GM21526 (cell line): ENCODE results near the gene MEIOC.
"Not testable (repeated sequence)": the region's sequence is repeated elsewhere in the genome, so short reads cannot be mapped to it uniquely, and the experiment has no call there.

Source experiments
- ATAC-seq: cut with Tn5 transposase; IDR thresholded peaks from one replicate; pipeline ENCODE4 v1.9.1; 2021; ENCODE audit warnings: moderate library complexity; ENCODE audit not compliant: unreplicated experiment, low FRiP score

Gene MEIOC

DNA sequence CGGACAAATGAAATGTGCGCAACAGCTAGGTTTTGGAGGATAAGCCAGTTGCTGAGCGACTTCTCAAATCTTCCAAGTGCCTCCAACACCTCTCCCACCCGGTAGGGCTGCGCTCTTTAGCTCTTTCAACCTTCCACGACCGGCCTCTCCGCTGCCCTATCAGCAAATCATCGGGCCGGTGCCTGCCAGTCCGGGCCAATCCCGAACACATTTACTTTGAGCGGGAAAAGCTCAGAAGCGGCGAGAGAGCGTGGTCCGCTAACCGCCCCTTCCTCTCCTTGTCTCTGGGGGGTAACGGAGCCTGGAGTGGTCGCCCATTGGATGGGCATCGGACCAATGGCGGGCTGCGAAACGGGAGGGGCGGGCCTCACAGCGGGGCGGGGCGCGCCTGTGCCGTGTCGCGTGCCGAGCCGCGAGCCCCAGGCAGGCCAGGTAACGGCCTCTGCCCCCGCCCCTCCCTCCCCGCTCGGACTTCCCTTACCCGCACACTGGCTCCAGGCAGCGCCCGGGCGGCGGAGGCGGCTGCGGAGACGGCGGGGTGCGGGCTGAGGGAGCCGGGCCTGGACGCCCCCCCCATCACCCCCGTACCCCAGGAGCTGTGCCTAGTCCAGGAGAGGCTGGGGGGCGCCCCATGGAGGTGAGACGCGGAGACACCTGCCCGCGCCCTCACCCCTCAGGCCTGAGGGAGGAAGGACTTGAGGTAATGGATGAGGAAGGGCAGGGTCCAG lies at the start of gene MEIOC:
MEIOC (plus strand) TSS at position 486 of the 728 bp plus-strand sequence; CDS start at position 632, 146 bp downstream.
- no peak for ATAC-seq

DNA sequence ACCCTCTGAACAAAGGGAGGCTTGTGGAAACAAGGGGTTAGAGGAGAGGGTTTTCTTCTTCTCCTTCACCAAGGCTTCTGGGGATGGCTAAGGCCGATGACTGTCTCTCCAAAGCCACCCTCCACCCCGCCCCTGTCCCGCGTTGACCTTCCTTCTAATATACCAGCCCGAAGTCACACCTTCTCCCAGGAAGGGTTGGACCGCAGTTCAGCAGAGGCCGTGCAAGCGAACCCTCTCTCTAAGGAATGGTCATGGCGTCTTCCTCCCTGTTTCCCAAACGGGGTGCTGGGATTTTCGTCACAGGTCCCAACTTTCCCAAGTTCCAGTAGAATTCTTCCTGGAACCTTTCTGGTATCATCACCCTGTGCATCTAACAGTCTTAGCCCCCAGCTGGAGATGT lies 49.6 kb upstream of the MEIOC start:
- ATAC-seq: no peak

DNA sequence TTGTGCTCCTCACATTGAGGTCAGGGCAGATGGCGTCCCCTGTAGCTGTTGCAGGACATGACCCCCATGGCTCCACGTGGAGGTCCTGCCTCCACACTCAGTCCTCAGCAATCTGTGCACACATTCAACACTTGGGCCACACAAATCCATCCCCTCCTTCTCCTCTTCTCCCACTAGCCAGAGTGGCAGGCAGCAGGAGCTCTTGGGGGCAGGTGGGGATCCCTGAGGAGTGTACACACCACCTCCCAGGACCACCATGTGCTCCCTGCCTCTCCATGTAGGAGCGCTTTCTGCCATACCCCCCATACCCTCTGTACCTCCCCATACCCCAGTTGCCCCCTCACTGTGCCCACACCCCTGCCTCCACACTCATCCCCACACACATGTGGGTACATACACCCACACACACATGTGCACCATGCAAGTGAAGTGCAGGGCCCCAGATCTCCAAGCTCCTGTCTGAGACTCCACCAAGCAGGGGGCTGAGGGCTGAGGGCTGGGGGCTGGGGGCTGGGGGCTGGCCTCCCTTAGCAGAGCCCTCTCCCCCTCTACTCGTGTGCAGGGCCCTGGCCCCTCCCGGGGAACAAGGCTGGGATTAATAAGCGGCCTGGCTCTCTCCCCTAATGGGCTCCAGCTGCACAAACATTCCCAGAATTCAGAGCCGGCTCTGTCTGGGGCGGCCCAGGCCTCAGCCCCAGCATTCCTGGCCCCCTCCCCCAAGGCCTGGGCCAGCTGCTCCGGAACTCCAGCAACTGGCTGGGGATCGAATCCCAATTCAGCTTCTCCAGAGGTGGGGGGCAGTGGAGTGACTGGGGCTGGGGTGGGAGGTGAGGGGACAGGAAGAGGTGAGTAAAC lies 48.2 kb upstream of the MEIOC start:
- no peak for ATAC-seq

- ATAC-seq: no peak
Observed at GRCh38 chr17:44608727-44609435, 47.4 kb upstream of the MEIOC start.

- no peak for ATAC-seq
Observed at GRCh38 chr17:44610331-44610730, 45.9 kb upstream of the MEIOC start.

DNA sequence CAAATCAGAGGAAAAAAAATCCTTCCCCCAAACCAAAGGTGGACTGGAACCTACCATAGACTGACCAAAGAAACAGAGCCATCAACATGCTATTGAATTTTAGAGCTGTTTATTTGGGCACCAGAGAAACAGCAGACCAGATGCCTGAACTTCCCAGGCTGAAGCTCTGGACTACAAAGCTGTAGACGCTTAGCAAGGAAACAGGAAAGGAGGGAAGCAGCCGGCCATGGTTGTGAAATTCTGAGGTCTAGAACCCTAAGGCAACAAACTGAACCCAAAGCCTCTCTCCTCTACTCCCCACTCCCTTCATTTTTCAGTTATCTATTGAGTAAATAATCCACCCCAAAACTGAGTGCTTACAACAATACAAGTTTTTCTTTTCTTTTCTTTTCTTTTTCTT lies 45.4 kb upstream of the MEIOC start:
- no peak for ATAC-seq

- ATAC-seq: no peak
Observed at GRCh38 chr17:44614862-44615261, 41.4 kb upstream of the MEIOC start.

- ATAC-seq: not testable (repeated sequence)
Observed at GRCh38 chr17:44618652-44619051, 37.6 kb upstream of the MEIOC start.

DNA sequence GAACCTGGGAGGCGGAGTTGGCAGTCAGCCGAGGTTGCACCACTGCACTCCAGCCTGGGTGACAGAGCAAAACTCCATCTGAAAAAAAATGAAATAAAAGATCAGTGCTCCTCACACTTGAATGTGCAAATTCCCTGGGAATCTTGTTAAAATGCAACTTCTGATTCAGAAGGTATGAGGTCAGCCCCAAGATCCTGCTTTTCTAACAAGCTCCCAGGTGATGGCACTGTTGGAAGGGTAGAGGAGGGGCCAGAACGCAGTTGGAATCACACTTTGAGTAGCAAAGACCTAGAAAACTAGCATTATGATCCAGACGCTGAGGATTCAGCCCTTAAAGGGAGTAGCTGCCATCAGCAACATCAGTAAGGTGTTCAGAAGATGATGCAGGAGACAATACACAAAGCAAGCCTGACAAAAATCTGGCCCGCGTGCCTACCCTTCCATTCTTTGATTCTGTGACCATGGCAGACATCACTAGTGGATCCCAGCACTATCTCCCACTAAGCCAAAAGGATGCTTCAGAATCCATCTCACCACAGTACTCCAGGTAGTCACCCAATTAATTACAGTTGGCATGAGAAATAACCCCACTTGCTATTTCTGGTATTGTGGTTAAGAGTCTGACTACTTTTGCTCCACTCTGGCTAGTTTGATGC lies 33.1 kb upstream of the MEIOC start:
- no peak for ATAC-seq

DNA sequence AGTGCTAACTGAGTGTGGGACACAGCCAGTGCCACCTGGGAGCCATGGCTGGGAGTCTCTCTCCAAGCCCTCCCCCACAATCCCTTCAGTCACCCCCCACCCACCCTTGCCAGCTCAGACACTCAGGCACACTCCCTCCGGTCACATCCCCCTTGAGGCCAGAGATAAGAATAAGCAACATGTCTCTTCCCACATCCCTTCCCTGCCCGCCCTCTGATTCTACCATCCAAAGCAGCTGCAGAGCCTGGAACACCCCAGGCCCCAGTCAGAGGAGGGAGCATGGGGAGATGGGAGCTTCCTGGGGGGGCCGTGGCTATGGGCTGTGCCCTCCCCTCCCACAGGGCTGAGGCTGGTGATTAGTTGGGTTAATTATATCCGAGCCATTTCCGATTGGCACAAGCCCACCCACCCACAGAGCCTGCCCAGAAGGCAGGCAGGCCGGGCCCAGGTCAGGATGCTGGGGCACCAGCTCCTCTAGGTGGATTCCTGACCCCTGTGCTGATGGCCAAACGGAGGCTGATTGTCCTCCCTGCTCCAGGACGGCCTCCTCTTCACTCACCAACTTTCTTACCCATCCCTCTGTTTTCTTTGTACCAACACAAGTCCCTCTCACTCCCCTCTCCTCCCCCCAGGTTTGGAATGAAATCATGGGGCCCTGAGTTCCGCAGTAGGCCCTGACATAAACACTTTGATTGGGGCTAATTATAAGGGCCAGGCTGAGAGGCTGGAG lies 28.6 kb upstream of the MEIOC start:
- no peak for ATAC-seq

DNA sequence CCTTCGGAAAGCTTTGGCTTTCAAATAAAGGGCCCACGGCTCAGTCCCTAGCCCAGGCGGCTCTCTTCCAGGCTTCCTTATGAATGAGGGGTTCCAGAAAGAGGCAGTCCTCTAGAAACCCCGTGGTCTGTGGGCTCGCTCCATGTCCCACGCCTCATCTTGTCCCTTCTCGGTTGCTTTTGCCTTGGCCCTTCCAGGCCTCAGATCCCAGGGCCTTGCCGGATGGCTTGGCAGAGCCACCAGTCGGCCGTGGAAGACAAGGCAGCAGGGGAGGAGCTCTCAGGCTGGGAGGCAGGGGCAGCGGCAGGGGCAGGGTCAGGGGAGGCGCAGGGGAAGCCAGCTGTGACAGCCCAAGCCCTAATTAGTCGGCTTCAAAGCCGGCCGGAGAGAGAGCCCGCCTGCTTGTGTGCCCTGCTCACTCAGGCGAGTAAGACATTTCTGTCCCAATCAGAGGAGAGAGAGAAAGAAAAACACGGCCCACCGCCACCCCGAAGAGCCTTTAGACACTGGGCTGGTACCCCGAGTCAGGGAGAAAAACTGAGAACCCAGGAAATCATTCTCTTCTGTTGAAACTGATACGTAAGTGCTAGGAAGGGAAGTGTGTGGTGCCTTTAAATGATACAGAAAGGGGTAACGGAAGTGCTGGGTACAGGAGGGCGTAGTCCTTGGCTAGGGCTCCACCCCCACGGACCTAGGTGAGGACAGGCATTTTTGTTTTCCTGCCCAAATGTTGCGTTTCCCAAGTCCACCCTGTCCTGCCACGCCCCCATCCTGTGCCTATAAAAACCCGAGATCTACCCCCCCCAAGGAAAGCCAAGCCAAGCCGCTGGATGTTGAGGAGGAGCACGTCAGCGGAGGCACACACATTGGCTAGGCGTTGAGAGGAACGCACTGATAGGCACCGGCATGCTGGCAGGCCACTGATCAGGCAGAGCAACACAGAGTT lies 27.8 kb upstream of the MEIOC start:
- ATAC-seq: no peak

DNA sequence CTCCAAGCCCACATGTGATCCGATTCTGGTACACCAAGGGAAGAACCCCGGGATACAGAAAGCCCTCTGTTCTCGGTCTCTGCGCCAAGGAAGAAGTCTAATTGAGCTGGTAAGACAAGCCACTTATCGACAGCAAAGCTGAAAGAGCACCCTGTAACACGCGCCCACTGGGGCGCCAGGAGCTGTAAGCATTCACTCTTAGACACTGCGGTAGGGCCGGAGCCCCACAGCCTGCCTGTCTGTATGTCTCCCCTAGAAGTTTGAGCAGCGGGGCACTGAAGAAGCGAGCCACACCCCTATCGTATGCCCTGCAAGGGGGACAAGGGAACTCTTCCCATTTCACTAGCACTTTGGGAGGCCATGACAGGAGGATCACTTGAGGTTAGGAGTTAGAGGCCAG lies 27.0 kb upstream of the MEIOC start:
- ATAC-seq: no peak

DNA sequence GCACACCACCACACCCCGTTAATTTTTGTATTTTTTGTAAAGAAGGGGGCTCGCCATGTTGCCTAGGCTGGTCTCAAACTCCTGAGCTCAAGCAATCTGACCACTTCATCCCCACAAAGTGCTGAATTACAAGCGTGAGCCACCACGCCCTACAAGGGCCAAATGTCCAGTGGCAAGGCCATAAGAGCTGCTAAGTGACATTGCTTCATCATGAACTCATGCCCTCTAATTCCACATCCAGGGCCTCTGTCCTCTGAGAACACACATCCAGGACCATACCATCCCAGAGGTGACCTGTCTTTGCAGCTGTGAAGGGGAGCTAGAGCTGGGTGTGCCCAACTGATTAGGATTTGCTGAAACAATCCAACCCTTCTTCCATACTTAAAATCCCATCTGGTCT lies 25.6 kb upstream of the MEIOC start:
- no peak for ATAC-seq

DNA sequence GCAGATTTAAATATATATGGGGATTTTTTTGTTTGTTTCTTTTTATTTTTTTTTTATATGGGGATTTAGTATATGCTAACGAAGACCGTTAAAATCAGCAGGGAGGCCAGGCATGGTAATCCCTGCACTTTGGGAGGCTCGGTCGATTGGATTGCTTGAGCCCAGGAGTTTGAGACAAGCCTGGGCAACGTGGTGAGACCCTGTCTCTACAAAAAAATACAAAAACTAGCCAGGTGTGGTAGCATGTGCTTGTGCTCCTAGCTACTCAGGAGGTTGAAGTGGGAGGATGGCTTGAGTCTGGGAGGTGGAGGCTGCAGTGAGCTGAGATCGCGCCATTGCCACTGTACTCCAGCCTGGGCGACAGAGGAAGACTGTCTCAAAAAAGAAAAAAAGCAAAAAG lies 22.3 kb upstream of the MEIOC start:
- no peak for ATAC-seq

DNA sequence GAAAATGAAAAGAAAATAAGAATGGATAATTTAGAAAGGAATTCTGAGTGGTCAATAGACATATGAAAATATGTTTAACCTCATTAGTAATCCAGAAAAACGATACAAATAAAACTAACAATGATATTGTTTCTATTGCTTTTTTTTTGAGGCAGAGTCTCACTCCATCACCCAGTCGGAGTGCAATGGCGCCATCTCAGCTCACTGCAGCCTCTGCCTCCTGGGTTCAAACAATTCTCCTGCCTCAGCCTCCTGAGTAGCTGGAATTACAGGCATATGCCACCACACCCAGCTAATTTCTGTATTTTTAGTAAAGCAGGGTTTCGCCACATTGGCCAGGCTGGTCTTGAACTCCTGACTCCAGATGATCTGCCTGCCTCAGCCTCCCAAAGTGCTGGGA lies 21.9 kb upstream of the MEIOC start:
- not testable (repeated sequence) for ATAC-seq

GRCh38 chr17:44636562-44636961 lies 19.7 kb upstream of the MEIOC start:
- ATAC-seq: no peak

DNA sequence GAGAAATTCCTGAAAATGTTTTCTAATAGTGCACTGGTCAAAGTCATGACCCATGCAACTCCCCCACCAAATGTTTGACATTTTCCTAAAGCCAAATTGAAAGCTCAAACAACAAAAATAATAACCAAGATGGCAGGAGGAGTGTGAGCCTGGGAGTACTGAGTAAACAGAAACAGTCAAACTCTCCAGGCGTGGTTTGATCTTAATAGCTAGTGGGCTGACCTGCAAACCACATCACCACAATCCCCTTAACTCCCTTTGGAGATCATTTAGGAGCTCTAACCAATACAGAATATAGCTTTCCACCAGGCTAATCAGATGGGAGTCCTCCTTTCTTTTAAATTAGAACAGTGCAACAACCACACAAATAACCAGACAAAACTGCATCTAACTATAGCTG lies 19.2 kb upstream of the MEIOC start:
- no peak for ATAC-seq

DNA sequence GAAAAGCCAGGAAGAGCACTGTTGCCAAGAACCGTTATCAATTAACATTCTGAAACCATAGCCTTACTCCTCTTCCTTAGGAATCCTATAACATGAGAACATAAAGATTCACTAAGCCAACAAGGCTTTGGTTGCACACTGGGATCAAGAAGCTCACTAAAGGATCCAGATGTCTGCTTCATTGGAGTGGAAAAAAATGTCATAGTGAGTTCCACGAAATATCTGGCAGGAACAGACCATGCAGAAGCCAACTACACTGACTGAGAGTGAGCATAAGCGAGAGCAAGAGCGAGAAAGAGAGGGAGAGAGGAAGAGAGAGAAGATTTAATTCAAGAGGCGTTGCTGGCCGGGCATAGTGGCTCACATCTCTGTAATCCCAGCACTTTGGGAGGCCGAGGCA lies 13.4 kb upstream of the MEIOC start:
- no peak for ATAC-seq

- ATAC-seq: no peak
Observed at GRCh38 chr17:44645341-44645740, 10.9 kb upstream of the MEIOC start.
